Activated CD4-positive, alpha-beta T cell treated with anti-CD3 and anti-CD28 coated beads for 1 hour (primary cell): Measurements from ENCODE around the gene OGFOD3.
"Not testable (repeated sequence)": the region's sequence is repeated elsewhere in the genome, so short reads cannot be mapped to it uniquely, and the experiment has no call there.

ENCODE experiments used
- DNase-seq: peaks from one replicate; pipeline ENCODE4 v3.0.0-alpha.2; 2020

The OGFOD3 gene, protein sequence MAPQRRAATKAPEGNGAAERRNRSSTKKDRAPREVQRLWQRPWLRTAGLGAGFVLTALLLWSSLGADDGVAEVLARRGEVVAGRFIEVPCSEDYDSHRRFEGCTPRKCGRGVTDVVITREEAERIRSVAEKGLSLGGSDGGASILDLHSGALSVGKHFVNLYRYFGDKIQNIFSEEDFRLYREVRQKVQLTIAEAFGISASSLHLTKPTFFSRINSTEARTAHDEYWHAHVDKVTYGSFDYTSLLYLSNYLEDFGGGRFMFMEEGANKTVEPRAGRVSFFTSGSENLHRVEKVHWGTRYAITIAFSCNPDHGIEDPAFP

DNA sequence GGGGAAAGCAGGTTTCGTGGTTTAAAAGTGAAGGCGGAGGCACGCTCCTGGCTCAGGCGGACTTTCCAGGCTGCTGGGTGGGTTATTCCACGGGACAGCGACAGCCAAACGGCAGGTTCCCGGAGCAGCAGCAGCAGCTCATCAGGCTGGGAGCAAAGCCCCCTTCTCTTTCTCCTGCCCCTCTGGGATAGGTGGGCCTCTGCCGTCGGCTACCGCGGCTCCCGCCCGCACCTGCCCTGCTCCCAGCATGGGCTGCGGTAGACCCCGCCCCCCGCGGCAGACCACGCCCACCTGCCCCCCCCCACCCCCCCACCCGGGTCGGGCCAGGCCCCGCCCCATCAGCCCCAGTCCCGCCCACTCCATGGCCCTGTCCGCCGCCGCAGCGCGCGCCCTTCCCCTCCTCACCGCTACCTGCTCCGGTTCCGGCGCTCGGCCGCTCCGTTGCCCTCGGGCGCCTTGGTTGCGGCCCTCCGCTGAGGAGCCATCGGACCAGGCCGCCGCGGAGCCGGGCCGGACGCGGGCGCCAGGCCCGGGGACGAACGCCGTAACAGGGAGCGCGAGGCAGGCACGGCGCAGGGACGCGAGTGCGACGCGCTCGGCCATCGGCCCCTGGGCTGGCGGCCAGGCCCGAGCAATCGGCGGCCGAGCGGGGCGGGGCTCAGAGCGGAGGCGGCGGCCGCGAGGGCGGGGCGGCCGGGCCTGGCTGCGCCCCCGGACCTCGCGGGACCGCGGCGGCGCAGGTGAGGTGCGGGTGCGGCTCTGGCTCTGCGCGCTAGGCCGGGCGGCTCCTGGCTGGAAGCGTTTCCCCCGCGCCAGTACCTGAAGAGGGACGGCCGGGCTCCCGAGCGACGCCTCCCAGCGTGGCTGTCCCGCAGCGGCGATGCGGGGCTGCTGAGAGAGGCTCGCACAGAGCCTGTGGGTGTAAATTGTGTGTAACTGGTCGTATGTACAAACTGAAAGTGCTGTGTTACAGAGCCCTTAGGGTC is at the start of gene OGFOD3, which contains the start of gene HEXD:
OGFOD3 (minus strand) TSS at position 586 of the 986 bp plus-strand sequence; CDS start at position 485, 101 bp downstream.
HEXD (plus strand) TSS at position 347 of the 986 bp plus-strand sequence. CDS start 1,453 bp downstream, outside the sequence.
- DNase-seq: peak; percentile 78

DNA sequence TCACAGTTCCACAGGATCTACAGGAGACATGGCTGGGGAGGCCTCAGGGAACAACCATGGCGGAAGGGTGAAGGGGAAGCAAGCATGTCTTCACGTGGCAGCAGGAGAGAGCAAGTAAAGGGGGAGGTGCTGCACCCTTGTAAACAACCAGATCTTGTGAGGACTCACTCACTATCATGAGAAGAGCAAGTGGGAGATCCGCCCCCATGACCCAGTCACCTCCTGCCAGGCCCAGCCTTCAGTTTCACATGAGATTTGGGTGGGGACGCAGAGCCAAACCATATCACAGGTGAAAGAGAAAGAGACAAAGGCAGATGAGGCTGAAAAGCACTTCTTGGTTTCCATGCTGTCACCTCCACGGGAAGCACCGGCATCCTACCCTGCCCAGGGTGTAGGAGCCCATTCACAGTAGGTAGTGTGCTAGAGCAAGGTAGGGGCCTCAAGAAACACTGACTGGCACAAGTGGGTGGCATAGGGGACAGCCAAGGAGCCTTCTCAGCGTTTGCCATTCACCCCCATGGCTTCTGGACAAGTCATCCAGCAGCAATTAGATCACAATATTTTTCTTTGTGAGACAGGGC is 46.7 kb upstream of the OGFOD3 start:
- DNase-seq: no peak

DNA sequence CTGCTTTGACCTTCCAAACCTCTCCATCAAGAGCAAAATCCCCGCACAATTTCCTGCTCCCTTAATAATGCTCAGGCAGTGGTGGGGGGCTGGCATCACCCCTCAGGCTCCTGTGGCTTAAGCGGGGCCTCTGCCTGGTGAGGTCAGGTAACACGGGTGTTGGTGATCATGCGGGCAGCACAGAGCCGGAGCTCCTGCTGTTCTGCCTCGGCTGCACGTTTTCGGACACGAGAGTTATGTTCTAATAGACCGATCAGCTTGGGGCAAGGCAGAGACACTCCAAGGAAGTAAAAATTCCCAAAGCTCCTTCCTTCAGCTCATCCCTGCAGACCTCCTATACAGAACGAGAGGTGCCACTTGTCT is 46.2 kb upstream of the OGFOD3 start:
- DNase-seq: no peak

DNA sequence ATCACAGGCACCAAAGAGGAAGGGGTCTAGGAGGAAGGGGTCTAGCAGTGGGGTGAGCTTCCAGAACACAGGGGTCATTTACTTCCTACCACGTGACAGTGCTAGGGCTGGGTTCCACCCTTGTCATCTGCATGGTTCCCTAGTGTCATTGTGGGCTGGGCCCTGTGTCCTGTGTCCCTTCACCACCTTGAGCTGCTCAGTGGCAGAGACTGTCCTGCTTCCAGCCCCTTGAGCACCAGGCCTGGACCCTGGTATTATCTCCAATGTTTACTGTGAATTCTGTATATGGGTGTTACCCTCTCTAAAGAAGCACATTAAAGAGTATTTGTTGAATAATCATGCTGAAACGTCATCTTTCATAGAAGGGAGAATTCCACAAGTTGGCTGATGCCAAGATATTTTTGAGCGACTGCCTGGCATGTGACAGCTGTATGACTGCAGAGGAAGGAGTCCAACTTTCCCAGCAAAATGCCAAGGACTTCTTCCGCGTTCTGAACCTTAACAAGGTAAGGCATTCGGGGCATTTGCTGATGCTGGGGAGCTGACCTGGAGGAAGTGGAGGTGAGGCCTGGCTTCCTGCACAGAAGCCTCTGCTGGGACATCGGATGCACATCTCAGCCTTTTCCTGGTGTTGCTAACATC is 45.7 kb upstream of the OGFOD3 start:
- DNase-seq: no peak

DNA sequence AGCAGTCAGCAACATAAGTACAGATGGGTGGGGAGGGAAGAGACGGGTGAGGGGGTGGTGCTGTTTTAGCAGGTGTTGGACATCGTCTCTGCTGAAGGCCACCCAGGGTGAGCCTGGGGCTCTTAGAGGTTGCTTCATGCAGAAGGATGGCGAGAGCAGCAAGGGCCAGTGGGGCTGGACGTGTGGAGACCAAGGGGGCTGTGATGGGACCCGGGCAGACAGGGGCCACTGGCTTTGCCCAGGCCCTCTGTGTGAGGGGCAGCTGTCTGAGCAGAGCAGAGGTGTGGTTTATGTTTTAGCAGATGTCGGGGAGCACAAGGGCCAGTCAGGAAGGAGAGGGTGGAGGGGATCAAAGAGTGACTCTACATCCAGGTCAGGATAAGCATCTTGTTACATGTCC is 45.0 kb upstream of the OGFOD3 start:
- DNase-seq: no peak

DNA sequence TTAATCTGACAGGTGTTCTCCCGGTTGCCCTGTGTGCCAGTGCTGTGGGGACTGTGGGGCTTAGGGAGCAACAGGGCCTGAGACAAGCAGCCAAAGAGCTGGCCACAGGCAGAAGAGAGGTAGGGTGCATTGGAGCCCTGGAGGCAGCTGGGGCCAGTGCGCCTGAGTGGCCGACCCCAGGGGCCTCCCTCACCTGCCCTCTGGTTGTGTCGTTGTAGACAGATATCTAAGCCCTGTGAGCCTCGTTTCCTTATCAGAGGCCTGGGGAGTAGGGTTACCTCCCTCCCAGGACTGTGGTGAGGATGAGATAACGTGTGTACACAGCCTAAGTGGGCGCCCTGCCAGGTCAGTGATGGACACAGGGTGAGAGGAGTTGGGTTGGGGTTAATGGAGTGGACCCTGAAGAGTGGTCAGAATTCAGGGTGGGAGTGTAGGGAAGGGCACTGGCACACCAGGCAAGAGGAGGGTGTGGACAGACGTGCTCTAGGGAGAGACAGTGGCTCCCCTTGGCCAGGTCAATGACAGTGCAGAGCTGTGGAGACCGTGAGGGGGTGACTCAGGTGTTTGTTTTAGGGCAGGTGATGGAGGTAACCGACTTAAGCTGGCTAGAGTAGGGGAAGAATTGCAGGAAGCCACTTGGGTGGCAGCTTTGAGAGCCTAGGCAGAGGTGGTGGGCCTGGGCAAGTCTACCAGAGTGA is 43.6 kb upstream of the OGFOD3 start:
- no peak for DNase-seq

DNA sequence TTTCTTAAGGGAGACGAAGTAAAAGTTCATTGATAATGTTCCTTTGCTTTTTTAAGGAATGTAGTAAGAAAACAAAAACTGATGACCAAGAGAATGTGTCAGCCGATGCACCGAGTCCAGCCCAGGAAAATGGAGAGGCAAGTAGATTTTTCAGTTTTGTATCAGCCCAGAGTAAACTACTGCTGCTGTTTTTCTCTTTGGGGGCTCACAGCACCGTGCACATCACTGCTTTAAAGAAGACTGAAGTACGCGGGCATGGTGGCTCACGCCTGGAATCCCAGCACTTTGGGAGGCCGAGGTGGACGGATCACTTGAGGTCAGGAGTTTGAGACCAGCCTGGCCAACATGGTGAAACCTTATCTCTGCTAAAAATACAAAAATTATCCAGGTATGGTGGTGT is 41.5 kb upstream of the OGFOD3 start:
- not testable (repeated sequence) for DNase-seq

DNA sequence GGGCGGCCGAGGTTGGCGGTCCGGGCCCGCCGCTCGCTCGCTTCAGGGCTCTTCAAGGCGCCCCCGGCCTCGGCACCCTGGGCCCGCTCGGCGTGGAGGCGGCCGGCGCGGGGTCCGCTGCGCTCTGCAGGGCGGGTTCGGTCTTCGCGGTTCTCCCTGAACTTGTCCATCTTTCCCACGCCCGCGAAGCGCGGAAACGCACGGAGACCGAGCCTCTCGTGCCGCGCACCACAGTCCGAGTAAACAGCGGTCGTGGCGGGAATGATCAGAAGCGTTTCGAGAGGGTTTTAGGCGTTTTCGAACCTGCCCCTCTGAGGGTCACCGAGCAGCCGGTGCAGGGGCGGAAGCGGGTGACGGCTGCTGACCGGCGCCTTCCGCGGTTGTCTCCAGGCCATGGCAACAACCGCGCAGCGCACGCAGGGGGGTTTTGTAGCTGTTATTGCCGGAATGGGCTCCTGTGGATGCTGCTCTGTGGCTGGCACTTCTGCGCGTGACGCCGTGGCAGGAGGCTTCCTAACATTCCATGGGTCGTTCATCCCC is 40.6 kb upstream of the OGFOD3 start:
- no peak for DNase-seq

DNA sequence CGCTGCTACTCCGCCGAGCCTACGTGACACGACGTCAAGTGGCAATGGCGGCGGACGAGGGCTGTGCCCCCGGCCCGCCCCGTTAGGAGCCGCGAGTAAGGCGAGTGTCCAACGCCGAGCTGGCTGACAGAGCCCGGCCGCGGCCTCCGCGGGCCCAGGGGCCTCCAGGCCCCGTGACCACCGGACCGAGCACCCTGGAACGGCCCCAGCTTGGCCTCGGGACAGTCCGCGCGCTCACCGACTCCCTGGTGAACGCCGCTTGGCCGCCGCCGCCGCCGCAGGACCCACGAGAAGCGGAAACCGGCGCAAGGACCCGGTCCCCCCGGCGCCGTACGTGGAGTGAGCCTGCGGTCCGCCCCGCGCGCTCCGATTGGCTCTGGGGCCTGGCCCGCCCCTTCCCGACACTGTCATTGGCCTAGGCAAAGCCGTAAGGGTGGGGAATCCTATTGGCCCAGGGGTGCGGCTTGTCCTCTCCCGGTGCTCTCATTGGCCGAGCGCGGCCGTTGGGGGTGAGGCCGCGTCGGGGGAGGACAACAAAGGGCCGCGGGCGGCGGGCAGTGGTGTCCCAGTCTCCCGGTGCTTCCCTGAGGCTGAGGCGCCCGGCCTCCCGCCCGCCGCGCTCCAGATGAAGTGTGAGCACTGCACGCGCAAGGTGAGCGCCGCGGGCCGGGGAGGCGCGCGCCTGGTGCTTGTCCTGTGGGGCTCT is 39.9 kb upstream of the OGFOD3 start, which contains the start of gene NARF:
NARF (plus strand) TSS at position 563 of the 706 bp plus-strand sequence; CDS start at position 626, 63 bp downstream.
- DNase-seq: peak; percentile 92

DNA sequence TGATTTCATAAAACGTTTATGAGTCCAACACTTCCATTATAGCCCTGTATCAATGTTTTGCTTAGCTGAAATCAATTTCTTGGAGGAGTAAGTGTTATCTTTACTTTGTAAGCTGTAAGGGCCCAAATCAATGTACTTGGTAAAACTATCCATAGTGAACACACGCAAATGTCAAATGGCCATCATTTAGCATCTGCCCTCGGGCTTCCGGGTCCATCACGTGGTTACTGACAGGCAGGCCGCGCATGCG is 39.5 kb upstream of the OGFOD3 start:
- no peak for DNase-seq

DNA sequence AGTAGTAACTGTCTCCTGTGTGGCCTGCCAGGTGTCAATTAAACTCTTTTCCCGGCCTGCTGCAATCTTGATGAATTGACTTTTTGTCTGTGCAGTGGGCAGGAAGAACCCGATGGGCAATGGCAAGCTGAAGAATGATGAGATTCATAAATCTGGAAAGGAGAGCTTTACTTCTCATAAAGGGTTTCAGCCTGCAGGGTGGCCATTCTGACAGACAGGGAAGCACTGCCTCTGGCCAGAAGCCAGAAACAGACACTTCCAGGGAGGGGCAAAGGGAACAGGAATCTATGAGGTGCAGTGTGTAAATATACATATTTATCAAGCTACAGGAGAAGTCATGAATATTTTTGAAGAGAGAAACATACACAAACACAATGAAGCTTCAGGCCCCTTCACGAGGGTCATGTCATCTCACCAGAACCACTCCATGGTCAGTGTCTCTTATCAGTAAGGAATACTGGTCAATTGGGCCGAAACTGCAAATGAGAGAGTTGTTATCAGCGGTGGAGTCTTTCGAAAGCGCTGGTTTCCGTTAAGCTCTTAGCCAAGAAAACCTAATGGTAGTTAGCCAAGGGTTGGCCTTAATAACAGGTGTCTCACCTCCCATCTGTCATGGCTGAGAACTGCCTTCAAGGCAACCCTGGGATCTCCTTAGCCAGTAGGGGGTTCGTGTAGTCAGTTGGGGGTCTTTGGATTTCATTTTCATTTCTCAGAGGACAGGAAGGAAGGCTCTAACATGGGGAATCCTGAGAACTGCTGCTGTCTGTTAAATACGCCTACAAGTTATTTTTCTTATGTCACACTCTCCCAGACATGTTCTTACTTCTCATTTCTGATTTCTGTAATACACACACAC is 38.9 kb upstream of the OGFOD3 start:
- DNase-seq: no peak

DNA sequence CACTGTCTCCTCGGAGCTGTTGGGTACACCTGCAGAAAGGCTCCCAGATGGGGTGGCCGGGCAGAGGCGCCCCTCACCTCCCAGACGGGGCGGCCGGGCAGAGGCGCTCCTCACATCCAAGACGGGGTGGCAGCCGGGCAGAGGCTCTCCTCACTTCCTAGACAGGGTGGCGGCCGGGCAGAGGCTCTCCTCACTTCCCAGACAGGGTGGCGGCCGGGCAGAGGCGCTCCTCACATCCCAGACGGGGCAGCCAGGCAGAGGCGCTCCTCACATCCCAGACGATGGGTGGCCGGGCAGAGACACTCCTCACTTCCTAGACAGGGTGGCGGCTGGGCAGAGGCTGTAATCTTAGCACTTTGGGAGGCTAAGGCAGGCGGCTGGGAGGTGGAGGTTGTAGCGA is 35.3 kb upstream of the OGFOD3 start:
- not testable (repeated sequence) for DNase-seq

DNA sequence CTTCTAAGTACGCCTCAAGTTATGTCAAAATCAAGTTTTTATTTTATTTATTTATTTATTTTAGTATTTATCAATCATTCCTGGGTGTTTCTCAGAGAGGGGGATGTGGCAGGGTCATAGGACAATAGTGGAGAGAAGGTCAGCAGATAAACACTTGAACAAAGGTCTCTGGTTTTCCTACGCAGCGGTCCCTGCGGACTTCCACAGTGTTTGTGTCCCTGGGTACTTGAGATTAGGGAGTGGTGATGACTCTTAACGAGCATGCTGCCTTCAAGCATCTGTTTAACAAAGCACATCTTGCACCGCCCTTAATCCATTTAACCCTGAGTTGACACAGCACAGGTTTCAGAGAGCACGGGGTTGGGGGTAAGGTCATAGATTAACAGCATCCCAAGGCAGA is 34.8 kb upstream of the OGFOD3 start:
- not testable (repeated sequence) for DNase-seq

DNA sequence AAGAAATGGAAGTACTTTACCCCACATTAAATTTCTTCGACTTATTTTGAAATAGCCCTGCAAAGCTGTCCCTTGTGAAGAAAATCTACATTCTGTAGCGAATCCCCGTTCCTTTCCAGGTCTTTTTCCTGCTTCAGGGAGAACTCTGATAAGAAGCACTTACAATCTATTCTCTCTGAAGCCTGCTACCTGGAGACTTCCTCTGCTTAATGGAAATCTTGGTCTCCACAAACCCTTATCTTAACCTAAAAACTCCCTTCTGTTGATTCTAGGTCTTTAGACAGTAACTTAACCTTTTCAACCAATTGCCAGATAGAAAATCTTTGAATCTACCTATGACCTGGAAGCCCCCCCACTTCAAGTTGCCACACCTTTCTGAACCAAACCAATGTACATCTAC is 33.8 kb upstream of the OGFOD3 start:
- DNase-seq: no peak

DNA sequence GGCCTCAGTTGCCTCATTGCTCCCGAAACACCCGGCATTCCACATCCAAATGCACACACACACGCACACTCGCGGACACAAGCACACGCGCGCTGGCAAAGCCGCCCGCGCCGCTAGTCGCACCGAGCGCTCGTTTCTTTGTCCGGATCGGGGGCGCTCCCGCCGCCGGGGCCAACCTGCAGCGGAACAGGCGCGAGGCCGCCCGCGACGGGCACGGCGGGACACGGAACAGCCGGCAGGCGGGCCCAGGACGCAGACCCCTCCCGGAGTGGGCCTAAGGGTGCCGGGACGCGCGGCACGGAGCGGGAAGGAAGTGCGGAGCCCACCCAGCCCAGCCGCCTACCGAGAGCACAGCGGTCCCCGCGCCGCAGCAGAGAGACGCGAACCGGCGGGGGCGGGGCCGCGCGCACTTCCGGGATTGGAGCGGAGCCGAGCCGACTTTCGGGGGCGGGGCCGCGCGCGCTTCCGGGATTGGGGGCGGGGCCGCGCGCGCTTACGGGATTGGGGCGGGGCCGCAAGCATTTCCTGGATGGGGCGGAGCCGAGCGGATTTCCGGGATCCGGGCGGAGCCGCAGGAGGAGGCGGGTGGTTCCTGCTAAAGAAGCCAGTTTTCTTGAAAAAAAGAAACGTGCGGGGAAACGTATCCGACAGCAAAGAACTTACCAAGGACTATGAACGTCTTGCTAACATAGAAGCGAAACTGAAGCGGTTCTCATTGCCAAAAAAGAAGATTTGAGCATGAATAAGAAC is 32.1 kb upstream of the OGFOD3 start, which contains the start of gene CYBC1:
CYBC1 (minus strand) TSS at position 396 of the 750 bp plus-strand sequence. CDS start 1,498 bp downstream, outside the sequence.
- peak; percentile 91 for DNase-seq

DNA sequence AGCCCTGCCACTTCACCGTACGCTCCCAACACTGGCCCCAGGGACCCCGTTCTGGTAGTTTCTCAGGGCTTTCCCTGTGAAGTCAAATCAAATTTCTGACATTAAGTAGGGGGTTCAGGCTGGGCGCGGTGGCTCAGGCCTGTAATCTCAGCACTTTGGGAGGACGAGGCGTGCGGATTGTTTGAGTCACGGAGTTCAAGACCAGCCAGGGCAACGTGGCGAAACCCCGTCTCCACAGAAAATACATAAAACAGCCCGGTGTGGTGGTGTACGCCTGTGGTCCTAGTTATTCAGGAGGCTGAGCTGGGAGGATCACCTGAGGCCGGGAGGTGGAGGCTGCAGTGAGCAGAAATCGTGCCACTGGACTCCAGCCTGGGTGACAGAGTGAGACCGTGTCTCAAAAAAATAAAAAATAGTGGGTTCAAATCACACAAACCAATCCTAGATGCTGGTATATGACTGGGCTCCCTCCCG is 31.5 kb upstream of the OGFOD3 start:
- peak; percentile 29 for DNase-seq

DNA sequence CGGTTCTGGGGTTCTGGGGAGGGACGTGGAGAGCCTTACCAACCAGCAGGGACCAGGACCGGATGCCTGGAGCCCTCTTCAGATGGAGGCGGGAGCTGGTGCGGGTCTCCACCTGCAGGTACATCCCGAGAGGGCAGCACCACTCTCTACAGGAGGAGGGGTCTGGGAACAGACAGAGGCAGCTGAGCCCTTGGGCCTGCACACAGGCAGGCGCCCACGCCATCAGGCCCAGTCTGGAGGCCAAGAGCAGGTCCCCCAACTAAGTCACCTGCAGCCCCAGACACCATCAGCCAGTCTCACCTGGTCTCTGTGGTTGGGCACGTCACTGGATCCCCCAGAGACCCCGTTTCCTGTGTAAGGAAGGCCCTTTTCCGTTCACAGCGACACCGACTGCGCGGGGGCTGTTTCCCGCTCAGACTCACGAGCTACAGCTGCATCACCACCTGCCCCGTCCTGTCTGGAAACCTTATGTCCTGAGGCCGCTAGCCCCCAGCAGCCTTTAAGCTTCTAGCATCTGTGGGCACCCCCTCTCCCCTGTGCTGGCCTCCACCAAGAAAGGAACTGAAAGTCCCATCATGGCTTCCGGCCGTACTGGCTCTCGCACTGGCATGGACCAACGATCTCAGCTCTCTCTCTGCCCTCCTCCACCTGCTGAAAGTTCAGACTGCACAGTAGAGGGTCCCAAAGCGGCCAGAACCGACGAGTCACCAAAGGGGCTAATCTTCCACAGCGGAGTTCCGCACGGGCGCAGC is 30.9 kb upstream of the OGFOD3 start:
- DNase-seq: peak; percentile 49

DNA sequence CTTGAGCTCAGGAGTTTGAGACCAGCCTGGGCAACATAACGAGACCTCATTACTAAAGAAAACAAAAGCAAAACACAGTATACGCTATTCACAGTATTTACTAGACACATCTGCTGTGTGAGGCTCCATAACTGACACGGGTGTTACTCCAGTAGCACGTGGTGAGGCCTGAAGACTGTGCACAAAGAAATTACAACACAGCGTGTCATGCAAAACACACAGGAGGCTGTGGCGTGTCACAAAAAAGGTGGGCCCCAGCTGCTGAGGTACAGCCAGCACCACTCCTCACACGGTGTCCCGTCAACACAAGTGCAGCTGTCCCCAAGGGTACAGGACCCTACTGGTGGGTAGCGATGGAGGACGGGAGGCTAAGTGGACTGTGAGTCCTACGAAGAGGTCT is 29.5 kb upstream of the OGFOD3 start:
- no peak for DNase-seq

DNA sequence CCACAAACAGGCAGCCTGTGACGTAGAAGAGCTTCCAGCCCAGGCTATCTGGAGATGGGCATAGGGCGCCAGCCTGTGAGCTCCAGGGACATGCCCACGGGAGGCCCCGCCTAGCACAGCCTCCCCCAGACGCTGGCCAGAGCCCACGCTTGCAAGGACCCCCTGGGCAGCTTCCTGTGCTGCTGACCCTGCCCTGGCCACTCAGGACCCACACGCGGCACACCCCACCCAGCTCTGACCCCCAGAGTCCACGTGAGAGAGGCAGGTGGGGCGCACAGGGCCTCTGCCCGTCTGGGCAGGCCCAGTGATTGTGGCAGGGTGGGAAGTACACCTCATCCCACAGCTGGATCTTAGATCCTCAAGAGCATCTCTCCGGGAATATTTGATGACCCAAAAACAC is 28.3 kb upstream of the OGFOD3 start:
- no peak for DNase-seq
